HCT116 (cell line): Measurements from ENCODE around the gene SLC9A6. TPM values are rescaled to one million over a fixed set of nuclear protein-coding genes. Genes with fewer than 3 reads are reported as not detected.
A peak's percentile ranks its signal among the peaks of the same experiment; 100 is the strongest.

Source experiments
- ATAC-seq: fragments of 200-7000 bp; cut with Tn5 transposase; 2 replicates; pipeline ENCODE4 v1.9.1; 2020; ENCODE audit warnings: mild to moderate bottlenecking, moderate library complexity
- BruUV-seq: library from RNA; stranded (reverse); fragments of 400-500 nt; replicated peaks from 2 replicates; lab custom pipeline; 2021; lab: Mats Ljungman, UMichigan
- CTCF ChIA-PET: fragments of 300-600 bp; sonication (Branson Sonifier 250); formaldehyde crosslinking; loops from one replicate; lab custom pipeline; 2021; ENCODE audit warnings: antibody characterized with exemption; lab: Charles Lee
- POLR2A ChIA-PET: fragments of 300-600, 350-600 bp; sonication (Branson Sonifier 250); formaldehyde crosslinking; loops from one replicate; lab custom pipeline; 2021; ENCODE audit warnings: antibody characterized with exemption; lab: Charles Lee
- RAD21 ChIA-PET, 2 experiments: fragments of 300-600 bp; sonication (Branson Sonifier 250); formaldehyde crosslinking; loops; one replicate each; lab custom pipeline; 2023; ENCODE audit warnings: low total read pairs in 2 of 2; ENCODE audit not compliant: uncharacterized antibody in 2 of 2, unreplicated experiment in 2 of 2, low non-redundant PET in 1 of 2; lab: Charles Lee
- DNase-seq: peaks from one replicate; pipeline ENCODE4 v3.0.0-alpha.2; 2010; ENCODE audit warnings: low read depth, low spot score
- H2AFZ ChIP-seq: fragments of 200-600 bp; shearing (Covaris generic), sonication (generic); 2 replicates; pipeline ENCODE4 v1.6.1; 2017; ENCODE audit warnings: low read depth, mixed run types, mixed read lengths, antibody characterized with exemption, low read length; ENCODE audit not compliant: poor library complexity, severe bottlenecking
- H3K27ac ChIP-seq: 2 replicates; pipeline ENCODE4 v1.5.1; 2012; ENCODE audit warnings: low read depth, low read length
- H3K27me3 ChIP-seq: fragments of 200-600 bp; sonication (generic); 2 replicates; pipeline ENCODE4 v1.6.1; 2016; ENCODE audit warnings: mixed run types, low read length, mixed read lengths; ENCODE audit not compliant: insufficient read depth
- H3K36me3 ChIP-seq, 2 experiments: fragments of 200-500 bp in 1 of 2; fragments of 200-600 bp in 1 of 2; sonication (Bioruptor generic) in 1 of 2; sonication (generic) in 1 of 2; 2 replicates each; pipeline versions ENCODE4 v1.5.1 to v1.6.1; 2014 to 2016; ENCODE audit warnings: low read length in 2 of 2, inconsistent platforms in 1 of 2, mixed read lengths in 1 of 2, mixed run types in 1 of 2; ENCODE audit not compliant: insufficient read depth in 2 of 2, control insufficient read depth in 1 of 2
- H3K4me1 ChIP-seq, 2 experiments: fragments of 200-600 bp in 1 of 2; sonication (generic) in 1 of 2; 2 replicates each; pipeline versions ENCODE4 v1.5.1 to v1.6.1; 2012 to 2017; ENCODE audit warnings: low read length in 2 of 2, inconsistent platforms in 1 of 2, mild to moderate bottlenecking in 1 of 2, mixed read lengths in 1 of 2, mixed run types in 1 of 2, moderate library complexity in 1 of 2; ENCODE audit not compliant: insufficient read depth in 2 of 2, control insufficient read depth in 1 of 2
- H3K4me2 ChIP-seq: fragments of 200-600 bp; sonication (generic); 2 replicates; pipeline ENCODE4 v1.6.1; 2017; ENCODE audit warnings: mixed run types, low read length, mixed read lengths
- H3K4me3 ChIP-seq, 2 experiments: fragments of 200-600 bp in 1 of 2; sonication (generic) in 1 of 2; replicated peaks in 1 of 2; 2 replicates each; pipeline ENCODE4 v1.5.1; 2011 to 2016; ENCODE audit warnings: low read length in 2 of 2, control low read depth in 1 of 2, low read depth in 1 of 2, mild to moderate bottlenecking in 1 of 2, mixed read lengths in 1 of 2, mixed run types in 1 of 2
- H3K79me2 ChIP-seq: fragments of 200-600 bp; sonication (generic); 2 replicates; pipeline ENCODE4 v1.6.1; 2017; ENCODE audit warnings: mild to moderate bottlenecking, mixed run types, low read length, moderate library complexity, mixed read lengths; ENCODE audit not compliant: insufficient read depth
- H3K9ac ChIP-seq: fragments of 200-600 bp; sonication (generic); 2 replicates; pipeline ENCODE4 v1.6.1; 2016; ENCODE audit warnings: low read length, mixed read lengths
- H3K9me2 ChIP-seq: fragments of 200-600 bp; sonication (generic), shearing (Covaris generic); 2 replicates; pipeline ENCODE4 v1.6.1; 2017; ENCODE audit warnings: mixed run types, mild to moderate bottlenecking, moderate library complexity; ENCODE audit not compliant: insufficient read depth
- H3K9me3 ChIP-seq, 2 experiments: fragments of 200-500 bp in 1 of 2; fragments of 200-600 bp in 1 of 2; sonication (Bioruptor generic) in 1 of 2; sonication (generic) in 1 of 2; 2 replicates each; pipeline ENCODE4 v1.6.1; 2014 to 2017; ENCODE audit warnings: low read length in 2 of 2, mixed read lengths in 2 of 2, inconsistent platforms in 1 of 2, low read depth in 1 of 2, mild to moderate bottlenecking in 1 of 2, mixed run types in 1 of 2, moderate library complexity in 1 of 2; ENCODE audit not compliant: control insufficient read depth in 1 of 2, insufficient read depth in 1 of 2
- H4K20me1 ChIP-seq: fragments of 200-600 bp; sonication (generic), shearing (Covaris generic); 2 replicates; pipeline ENCODE4 v1.6.1; 2017; ENCODE audit warnings: mixed run types, mild to moderate bottlenecking, moderate library complexity; ENCODE audit not compliant: insufficient read depth
- CTCF ChIP-seq, 3 experiments: fragments of 200-600 bp in 1 of 3; sonication (generic) in 1 of 3; IDR thresholded peaks in 2 of 3; conservative IDR thresholded peaks in 1 of 3; 2 replicates each; pipeline ENCODE4 v1.5.1; 2012 to 2017; ENCODE audit warnings: low read depth in 2 of 3, low read length in 2 of 3, antibody characterized with exemption in 1 of 3, borderline replicate concordance in 1 of 3, control low read depth in 1 of 3, mild to moderate bottlenecking in 1 of 3, mixed read lengths in 1 of 3, mixed run types in 1 of 3, moderate library complexity in 1 of 3; ENCODE audit not compliant: insufficient read depth in 1 of 3
- EGR1 ChIP-seq: IDR thresholded peaks from 2 replicates; pipeline ENCODE4 v1.6.1; 2012; ENCODE audit warnings: low read depth
- ELF1 ChIP-seq: IDR thresholded peaks from 2 replicates; pipeline ENCODE4 v1.6.1; 2012; ENCODE audit warnings: low read depth, borderline replicate concordance
- EZH2 ChIP-seq: fragments of 200-600 bp; sonication (generic); IDR thresholded peaks from 2 replicates; pipeline ENCODE4 v1.6.1; 2017; ENCODE audit warnings: antibody characterized with exemption, mixed run types
- EZH2phosphoT487 ChIP-seq: fragments of 200-600 bp; IDR thresholded peaks from 2 replicates; pipeline ENCODE4 v1.6.1; 2018; ENCODE audit warnings: antibody characterized with exemption, borderline replicate concordance
- JUND ChIP-seq: IDR thresholded peaks from 2 replicates; pipeline ENCODE4 v1.6.1; 2012
- POLR2A ChIP-seq: IDR thresholded peaks from 2 replicates; pipeline ENCODE4 v1.7.0; 2011; ENCODE audit warnings: borderline replicate concordance; ENCODE audit not compliant: insufficient read depth, insufficient read length; ENCODE audit errors: extremely low read depth
- RAD21 ChIP-seq: IDR thresholded peaks from 2 replicates; pipeline ENCODE4 v1.6.1; 2012; ENCODE audit warnings: low read depth, mild to moderate bottlenecking
- SIN3A ChIP-seq: IDR thresholded peaks from 2 replicates; pipeline ENCODE4 v1.6.1; 2012; ENCODE audit warnings: low read depth
- SP1 ChIP-seq: IDR thresholded peaks from 2 replicates; pipeline ENCODE4 v1.6.1; 2012; ENCODE audit warnings: low read depth
- SRF ChIP-seq: IDR thresholded peaks from 2 replicates; pipeline ENCODE4 v1.6.1; 2012; ENCODE audit warnings: low read depth
- TCF7L2 ChIP-seq: IDR thresholded peaks from 2 replicates; pipeline ENCODE4 v1.7.0; 2011; ENCODE audit warnings: borderline replicate concordance, inconsistent platforms; ENCODE audit not compliant: insufficient read depth, insufficient read length; ENCODE audit errors: extremely low read depth
- YY1 ChIP-seq: IDR thresholded peaks from 2 replicates; pipeline ENCODE4 v1.6.1; 2011; ENCODE audit warnings: low read length, low read depth, moderate library complexity, mild to moderate bottlenecking; ENCODE audit not compliant: insufficient replicate concordance; ENCODE audit errors: extremely low read depth
- ZNF274 ChIP-seq: fragments of 200-500 bp; sonication (Bioruptor generic); IDR thresholded peaks from 2 replicates; pipeline ENCODE4 v1.6.1; 2014; ENCODE audit warnings: mild to moderate bottlenecking, low read depth, low read length, inconsistent platforms
- intact Hi-C: fragments of 100-400 bp; cut with micrococcal nuclease; formaldehyde crosslinking; loops from 2 replicates; pipeline ENCODE4 v1.10.0; 2022
- total RNA-seq: library from RNA; stranded (reverse); gene quantifications from one replicate; pipeline ENCODE4 v1.2.1, GENCODE V29; 2021; ENCODE audit not compliant: unreplicated experiment

SLC9A6 gene
- total RNA-seq, 1 experiment from 2014 or later, result 10.8 TPM

GRCh38 chrX:136094962-136095361 is 109.7 kb downstream of the SLC9A6 start:
- no peak for ATAC-seq
- ChIA-PET POLR2A (no interaction called here), RAD21 (no interaction called here)
- BruUV-seq, result no TSS peak
- Histone ChIP-seq H3K4me3 (no peak overlapping the region), H3K36me3 (no peaks in the 10 kb centered on the region), H3K9me2 (no peaks in the 10 kb centered on the region), H4K20me1 (no peaks in the 10 kb centered on the region), H3K27me3 (no peaks in the 10 kb centered on the region), H3K4me2 (no peak overlapping the region), H3K9me3 (no peaks in the 10 kb centered on the region), H3K4me1 (no peaks in the 10 kb centered on the region)
- intact Hi-C loops, result no loop called here
- TF ChIP-seq YY1 (no peak), TCF7L2 (no peak), EZH2phosphoT487 (no peak), ZNF274 (no peak), JUND (no peak), EGR1 (peak; percentile 47; the same call in 1 of the 2 replicates), SIN3A (no peak), SP1 (no peak), POLR2A (no peak), ELF1 (no peak), CTCF (IDR thresholded peaks at IDR 0.05 in 2 of 3, conservative IDR thresholded peaks at IDR 0.05 in 1 of 3; ENCODE audit: borderline replicate concordance in 1 of 3, insufficient read depth in 1 of 3, low read depth in 2 of 3, low read length in 2 of 3) (no peak), EZH2 (no peak), RAD21 (no peak), SRF (peak; percentile 60; the same call in 1 of the 2 replicates)
- TF ChIP-seq, all 23 proteins: peak for 2
- Histone ChIP-seq H3K9ac (no peak overlapping the region), H3K27ac (no peak overlapping the region), H2AFZ (no peak overlapping the region), H3K79me2 (no peaks in the 10 kb centered on the region)
- CTCF ChIA-PET, result no interaction called here
- DNase-seq, result no peak

Other genes with a start within 250 kb of the SLC9A6 start
- 0.30 TPM for gene CT45A3, start 217.2 kb upstream of the SLC9A6 start, total RNA-seq
- not detected for gene CT45A5, start 199.9 kb upstream of the SLC9A6 start, total RNA-seq
- gene CT45A6, start 182.6 kb upstream of the SLC9A6 start, total RNA-seq, result not detected
- not detected for gene CT45A2, start 165.4 kb upstream of the SLC9A6 start, total RNA-seq
- gene CT45A7, start 148.2 kb upstream of the SLC9A6 start, total RNA-seq, result not detected
- not detected for gene CT45A8, start 130.9 kb upstream of the SLC9A6 start, total RNA-seq
- gene CT45A9, start 113.6 kb upstream of the SLC9A6 start, total RNA-seq, result not detected
- gene CT45A10, start 92.0 kb upstream of the SLC9A6 start, total RNA-seq, result not detected
- not detected for gene SAGE1, start 91.7 kb upstream of the SLC9A6 start, total RNA-seq
- gene MMGT1, start 11.4 kb upstream of the SLC9A6 start, total RNA-seq, result 23.2 TPM
- 20.0 TPM for gene FHL1, start 162.1 kb downstream of the SLC9A6 start, total RNA-seq